Mucosa of gallbladder (tissue), 1 donor: ENCODE results near the gene CCM2L. TPM values are rescaled to one million over a fixed set of nuclear protein-coding genes. Genes with fewer than 3 reads are reported as not detected.

Experiments
- total RNA-seq: library from RNA; stranded (reverse); gene quantifications from one replicate; pipeline ENCODE4 v1.2.1, GENCODE V29; 2021
- donor health status: DM: no; HTN: no; CAD: no.

Gene CCM2L
- total RNA-seq, 1 donor from 2014 or later, result 5.6 TPM

Other genes starting within 250 kb of the CCM2L start
- not detected for gene MYLK2, start 191.1 kb upstream of the CCM2L start, total RNA-seq
- gene FOXS1, start 164.8 kb upstream of the CCM2L start, total RNA-seq, result 1.6 TPM
- 2.8 TPM for gene DUSP15, start 139.9 kb upstream of the CCM2L start, total RNA-seq
- gene TTLL9, start 139.8 kb upstream of the CCM2L start, total RNA-seq, result 0.29 TPM
- gene PDRG1, start 58.4 kb upstream of the CCM2L start, total RNA-seq, result 12.1 TPM
- not detected for gene XKR7, start 42.3 kb upstream of the CCM2L start, total RNA-seq
- gene HCK, start 41.8 kb downstream of the CCM2L start, total RNA-seq, result 11.7 TPM
- 60.7 TPM for gene TM9SF4, start 99.3 kb downstream of the CCM2L start, total RNA-seq
- gene PLAGL2, start 197.3 kb downstream of the CCM2L start, total RNA-seq, result 11.9 TPM
- gene POFUT1, start 197.4 kb downstream of the CCM2L start, total RNA-seq, result 35.4 TPM